Mucosa of rectum (tissue), 2 donors: ENCODE measurements around the gene GLDC.

Experiments
- H3K27ac ChIP-seq, 2 donors: one replicate each; pipeline ENCODE4 v1.7.0; 2013; ENCODE audit warnings: inconsistent platforms in 2 of 2, low read depth in 2 of 2, low read length in 2 of 2
- H3K27me3 ChIP-seq, 2 donors: one replicate each; pipeline ENCODE4 v1.7.0; 2013; ENCODE audit warnings: low read length in 2 of 2; ENCODE audit not compliant: control insufficient read depth in 2 of 2, insufficient read depth in 2 of 2
- H3K36me3 ChIP-seq, 2 donors: one replicate each; pipeline ENCODE4 v1.7.0; 2013; ENCODE audit warnings: low read length in 2 of 2; ENCODE audit not compliant: control insufficient read depth in 2 of 2, insufficient read depth in 2 of 2
- H3K4me1 ChIP-seq, 2 donors: one replicate each; pipeline ENCODE4 v1.7.0; 2013; ENCODE audit warnings: low read length in 2 of 2, mild to moderate bottlenecking in 1 of 2; ENCODE audit not compliant: control insufficient read depth in 2 of 2, insufficient read depth in 2 of 2
- H3K4me3 ChIP-seq, 2 donors: one replicate each; pipeline ENCODE4 v1.7.0; 2013; ENCODE audit warnings: low read length in 2 of 2
- H3K9ac ChIP-seq, 2 donors: one replicate each; pipeline ENCODE4 v1.7.0; 2013; ENCODE audit warnings: low read length in 2 of 2, low read depth in 1 of 2, mild to moderate bottlenecking in 1 of 2
- H3K9me3 ChIP-seq, 2 donors: one replicate each; pipeline ENCODE4 v1.7.0; 2013; ENCODE audit warnings: low read length in 2 of 2; ENCODE audit not compliant: control insufficient read depth in 2 of 2
- donor health status: healthy.
- donor health status: Normal muscosa, but diverticular disease.

Gene GLDC

GRCh38 chr9:6600426-6600825, 45.1 kb downstream of the GLDC start:
- no peak overlapping the region for H3K27ac ChIP-seq
- H3K27me3 ChIP-seq = no peaks in the 10 kb centered on the region
- H3K9ac ChIP-seq = no peak overlapping the region
- H3K9me3 ChIP-seq = no peaks in the 10 kb centered on the region
- H3K4me1 ChIP-seq = no peaks in the 10 kb centered on the region
- no peak overlapping the region for H3K4me3 ChIP-seq
- H3K36me3 ChIP-seq = no peaks in the 10 kb centered on the region

GRCh38 chr9:6600006-6600405, 45.5 kb downstream of the GLDC start:
- Histone ChIP-seq H3K9ac (no peak overlapping the region), H3K4me1 (no peaks in the 10 kb centered on the region), H3K36me3 (no peaks in the 10 kb centered on the region), H3K27me3 (no peaks in the 10 kb centered on the region), H3K4me3 (no peak overlapping the region), H3K9me3 (no peaks in the 10 kb centered on the region), H3K27ac (no peak overlapping the region)

GRCh38 chr9:6598249-6598725, 47.2 kb downstream of the GLDC start:
- no peaks in the 10 kb centered on the region for H3K36me3 ChIP-seq
- no peak overlapping the region for H3K27ac ChIP-seq

GRCh38 chr9:6592791-6593190, 52.7 kb downstream of the GLDC start:
- Histone ChIP-seq H3K4me3 (no peak overlapping the region), H3K27ac (no peak overlapping the region), H3K9me3 (no peaks in the 10 kb centered on the region), H3K4me1 (no peaks in the 10 kb centered on the region), H3K27me3 (no peaks in the 10 kb centered on the region), H3K36me3 (no peaks in the 10 kb centered on the region), H3K9ac (no peak overlapping the region)

More at GRCh38 chr9:6598249-6598725, 47.2 kb downstream of the GLDC start:
- no peaks in the 10 kb centered on the region for H3K9me3 ChIP-seq
- no peaks in the 10 kb centered on the region for H3K27me3 ChIP-seq
- H3K4me3 ChIP-seq = no peak overlapping the region
- H3K4me1 ChIP-seq = no peaks in the 10 kb centered on the region
- no peak overlapping the region for H3K9ac ChIP-seq

- H3K36me3 ChIP-seq = no peaks in the 10 kb centered on the region
- H3K27ac ChIP-seq = no peak overlapping the region
- H3K4me3 ChIP-seq = no peak overlapping the region
- no peaks in the 10 kb centered on the region for H3K27me3 ChIP-seq
- H3K4me1 ChIP-seq = no peaks in the 10 kb centered on the region
- H3K9me3 ChIP-seq = no peaks in the 10 kb centered on the region
- H3K9ac ChIP-seq = no peak overlapping the region
Observed at GRCh38 chr9:6592231-6592630, 53.3 kb downstream of the GLDC start.

- H3K27ac ChIP-seq = no peak overlapping the region
- no peak overlapping the region for H3K4me3 ChIP-seq
- no peak overlapping the region for H3K9ac ChIP-seq
- no peaks in the 10 kb centered on the region for H3K9me3 ChIP-seq
- H3K36me3 ChIP-seq = no peaks in the 10 kb centered on the region
- H3K27me3 ChIP-seq = no peaks in the 10 kb centered on the region
- H3K4me1 ChIP-seq = no peaks in the 10 kb centered on the region
Observed at GRCh38 chr9:6590772-6591384, 54.7 kb downstream of the GLDC start.

GRCh38 chr9:6590334-6590733, 55.2 kb downstream of the GLDC start:
- H3K9ac ChIP-seq = no peak overlapping the region
- H3K36me3 ChIP-seq = no peaks in the 10 kb centered on the region
- H3K4me3 ChIP-seq = no peak overlapping the region
- H3K9me3 ChIP-seq = no peaks in the 10 kb centered on the region
- H3K27ac ChIP-seq = no peak overlapping the region
- H3K4me1 ChIP-seq = no peaks in the 10 kb centered on the region
- H3K27me3 ChIP-seq = no peaks in the 10 kb centered on the region

GRCh38 chr9:6584881-6585597, 60.5 kb downstream of the GLDC start:
- Histone ChIP-seq H3K9me3 (no peaks in the 10 kb centered on the region), H3K36me3 (no peaks in the 10 kb centered on the region), H3K4me3 (no peak overlapping the region), H3K9ac (no peak overlapping the region), H3K27me3 (no peaks in the 10 kb centered on the region), H3K27ac (no peak overlapping the region), H3K4me1 (no peaks in the 10 kb centered on the region)

GRCh38 chr9:6581253-6581652, 64.3 kb downstream of the GLDC start:
- Histone ChIP-seq H3K4me1 (no peaks in the 10 kb centered on the region), H3K9ac (no peak overlapping the region), H3K27ac (no peak overlapping the region), H3K4me3 (no peak overlapping the region), H3K36me3 (no peaks in the 10 kb centered on the region), H3K9me3 (no peaks in the 10 kb centered on the region), H3K27me3 (no peaks in the 10 kb centered on the region)

- H3K9ac ChIP-seq = no peak overlapping the region
Observed at GRCh38 chr9:6579613-6580012, 65.9 kb downstream of the GLDC start.

More at GRCh38 chr9:6579613-6580012, 65.9 kb downstream of the GLDC start:
- Histone ChIP-seq H3K9me3 (no peaks in the 10 kb centered on the region), H3K27ac (no peak overlapping the region), H3K27me3 (no peaks in the 10 kb centered on the region), H3K4me3 (no peak overlapping the region), H3K36me3 (no peaks in the 10 kb centered on the region), H3K4me1 (no peaks in the 10 kb centered on the region)
